GM12872 (cell line): ENCODE results near the gene SMG7.

Experiments used
- TF ChIP-seq, protein P1 (sequence below): IDR thresholded peaks from 3 replicates; pipeline ENCODE4 v1.5.1; 2011; ENCODE audit warnings: low read depth, mild to moderate bottlenecking, low read length, moderate library complexity; ENCODE audit not compliant: insufficient read depth

SMG7 gene

DNA sequence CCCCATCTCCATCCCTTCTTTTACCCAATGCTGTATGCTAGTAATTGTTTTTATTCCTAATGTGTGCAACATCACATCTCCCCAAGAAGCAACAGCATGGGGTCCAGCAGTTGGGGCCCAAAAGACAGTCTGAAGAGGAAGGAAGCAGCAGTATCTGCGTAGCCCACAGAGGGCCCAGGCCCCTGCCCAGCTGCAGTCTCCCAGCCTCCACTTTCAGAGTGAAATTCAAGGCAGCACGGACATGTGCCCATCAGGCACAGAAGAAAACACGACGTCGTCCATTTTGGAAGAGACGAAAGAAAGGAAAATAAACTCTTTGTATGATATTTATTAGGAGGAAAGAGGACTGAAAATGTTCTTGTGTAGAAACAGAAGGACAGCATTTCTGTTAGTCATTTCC lies 80.6 kb downstream of the SMG7 start:
- TF ChIP-seq, protein P1, sequence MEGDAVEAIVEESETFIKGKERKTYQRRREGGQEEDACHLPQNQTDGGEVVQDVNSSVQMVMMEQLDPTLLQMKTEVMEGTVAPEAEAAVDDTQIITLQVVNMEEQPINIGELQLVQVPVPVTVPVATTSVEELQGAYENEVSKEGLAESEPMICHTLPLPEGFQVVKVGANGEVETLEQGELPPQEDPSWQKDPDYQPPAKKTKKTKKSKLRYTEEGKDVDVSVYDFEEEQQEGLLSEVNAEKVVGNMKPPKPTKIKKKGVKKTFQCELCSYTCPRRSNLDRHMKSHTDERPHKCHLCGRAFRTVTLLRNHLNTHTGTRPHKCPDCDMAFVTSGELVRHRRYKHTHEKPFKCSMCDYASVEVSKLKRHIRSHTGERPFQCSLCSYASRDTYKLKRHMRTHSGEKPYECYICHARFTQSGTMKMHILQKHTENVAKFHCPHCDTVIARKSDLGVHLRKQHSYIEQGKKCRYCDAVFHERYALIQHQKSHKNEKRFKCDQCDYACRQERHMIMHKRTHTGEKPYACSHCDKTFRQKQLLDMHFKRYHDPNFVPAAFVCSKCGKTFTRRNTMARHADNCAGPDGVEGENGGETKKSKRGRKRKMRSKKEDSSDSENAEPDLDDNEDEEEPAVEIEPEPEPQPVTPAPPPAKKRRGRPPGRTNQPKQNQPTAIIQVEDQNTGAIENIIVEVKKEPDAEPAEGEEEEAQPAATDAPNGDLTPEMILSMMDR = no peak

GRCh38 chr1:183553331-183553730 lies 81.0 kb downstream of the SMG7 start:
- TF ChIP-seq, protein P1 = no peak

GRCh38 chr1:183553764-183554163 lies 81.5 kb downstream of the SMG7 start:
- TF ChIP-seq, protein P1 = no peak

- TF ChIP-seq, protein P1 = no peak
Observed at GRCh38 chr1:183554577-183554976, 82.3 kb downstream of the SMG7 start.

DNA sequence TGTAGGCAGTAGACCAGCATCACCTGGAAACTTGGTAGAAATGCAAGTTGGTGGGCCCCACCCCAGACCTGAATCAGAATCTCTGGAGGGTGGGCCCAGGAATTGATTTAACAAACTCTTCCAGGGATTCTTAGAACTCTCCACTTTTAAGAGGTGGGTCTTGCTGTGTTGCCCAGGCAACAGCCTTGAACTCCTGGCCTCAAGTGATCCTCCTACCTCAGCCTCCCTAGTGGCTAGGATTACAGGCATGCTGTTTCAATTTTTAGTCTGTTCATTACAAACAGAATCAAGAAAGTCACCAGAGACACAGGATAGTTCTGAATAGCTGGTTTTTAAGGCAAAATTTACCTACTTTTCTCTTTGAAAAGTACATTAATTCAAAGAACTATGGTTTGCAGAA lies 86.8 kb downstream of the SMG7 start:
- TF ChIP-seq, protein P1 = no peak

DNA sequence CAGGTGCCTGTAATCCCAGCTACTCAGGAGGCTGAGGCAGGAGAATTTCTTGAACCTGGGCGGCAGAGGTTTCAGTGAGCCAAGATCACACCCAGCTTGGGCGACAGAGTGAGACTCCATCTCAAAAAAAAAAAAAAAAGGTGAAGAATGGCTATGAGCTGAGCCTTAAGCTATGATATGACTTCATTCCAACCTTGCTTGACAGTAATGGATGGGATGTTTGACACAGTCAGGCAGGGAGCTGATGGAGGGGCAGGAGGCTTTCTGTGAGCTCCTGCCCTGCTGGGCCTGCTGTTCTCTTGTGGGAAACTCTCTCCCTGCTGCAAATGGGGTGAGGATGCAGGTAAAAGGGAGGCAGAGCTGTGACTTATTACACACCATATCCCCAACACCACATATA lies 90.4 kb downstream of the SMG7 start:
- TF ChIP-seq, protein P1 = no peak

DNA sequence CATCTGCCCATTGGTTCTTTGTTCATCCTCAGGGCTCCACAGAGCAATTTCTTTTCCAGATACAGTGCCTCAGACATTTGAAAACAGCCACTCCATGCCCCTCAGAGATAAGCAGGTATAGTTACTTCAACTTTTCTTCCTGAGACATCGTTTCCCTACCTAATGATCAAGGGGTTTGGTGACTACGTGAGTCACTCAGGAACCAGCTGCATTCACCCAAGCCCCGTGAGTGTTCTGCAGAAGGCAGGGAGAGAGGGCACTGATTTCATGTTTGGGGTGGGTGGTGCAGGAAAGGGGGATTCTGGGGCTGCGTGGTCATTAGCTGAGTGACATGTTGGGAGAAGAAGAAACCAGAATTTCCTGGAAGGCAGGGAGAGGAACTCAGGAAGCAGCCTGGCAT lies 93.0 kb downstream of the SMG7 start:
- TF ChIP-seq, protein P1 = no peak

DNA sequence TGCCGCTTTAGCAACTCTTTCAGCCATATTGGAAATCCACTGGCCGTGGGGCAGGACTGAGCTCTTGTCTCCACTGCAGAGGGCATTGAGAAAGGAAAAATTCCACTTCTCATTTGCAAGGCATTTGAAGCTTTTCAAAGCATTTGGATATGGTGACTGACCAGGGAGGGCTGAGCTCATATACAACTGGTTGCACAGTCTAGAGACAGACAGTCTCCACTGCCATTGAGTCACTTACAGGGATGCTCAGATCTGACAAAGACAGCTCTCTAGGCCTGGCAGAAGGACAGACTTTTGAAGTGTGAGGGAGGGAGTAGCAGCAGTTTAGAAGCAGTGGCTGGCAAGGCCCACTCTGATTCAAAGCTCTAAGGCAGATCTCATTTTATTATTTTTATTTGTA lies 93.7 kb downstream of the SMG7 start:
- TF ChIP-seq, protein P1 = no peak
